HepG2 (cell line): ENCODE data around the gene MYH15.

ENCODE experiments used
- ESRRA ChIP-seq: sonication (generic); formaldehyde crosslinking; IDR thresholded peaks from 2 replicates; pipeline ENCODE4 v1.5.1; 2020; ENCODE audit warnings: mild to moderate bottlenecking, low read depth, missing genetic modification reagents
- TAF1 ChIP-seq: sonication (generic); formaldehyde crosslinking; IDR thresholded peaks from 2 replicates; pipeline ENCODE4 v1.4.0; 2020; ENCODE audit warnings: missing genetic modification reagents
- ZNF274 ChIP-seq: sonication (generic); formaldehyde crosslinking; IDR thresholded peaks from 2 replicates; pipeline ENCODE4 v1.5.1; 2020; ENCODE audit warnings: mild to moderate bottlenecking, missing genetic modification reagents
- ZNF713 ChIP-seq: sonication (generic); formaldehyde crosslinking; IDR thresholded peaks from 2 replicates; pipeline ENCODE4 v1.4.0; 2020; ENCODE audit warnings: mild to moderate bottlenecking, missing genetic modification reagents
- TF ChIP-seq, protein P1 (sequence below): sonication (generic); formaldehyde crosslinking; IDR thresholded peaks from 2 replicates; pipeline ENCODE4 v1.5.0; 2020; ENCODE audit warnings: mild to moderate bottlenecking, missing genetic modification reagents, moderate library complexity

DNA sequence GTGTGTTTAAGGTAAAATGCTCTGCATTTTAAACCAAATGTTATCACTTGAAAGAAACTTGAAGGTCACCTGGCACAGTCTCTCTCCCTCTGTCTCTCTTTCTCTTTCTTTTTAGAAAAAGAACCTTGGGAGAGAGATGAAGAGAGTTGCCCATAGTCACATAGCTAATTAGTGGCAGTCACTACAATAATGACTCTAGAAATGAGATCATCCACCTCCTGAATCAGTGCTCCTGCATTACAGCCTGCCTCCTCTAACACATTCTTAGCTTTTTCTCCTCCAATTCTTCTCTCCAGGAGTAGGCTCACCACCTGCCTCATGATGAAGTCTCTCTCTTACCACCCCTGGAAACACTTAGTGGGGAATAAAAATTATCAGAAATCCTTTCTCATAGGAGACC is 2.5 kb downstream of the MYH15 start:
- TF ChIP-seq, protein P1, sequence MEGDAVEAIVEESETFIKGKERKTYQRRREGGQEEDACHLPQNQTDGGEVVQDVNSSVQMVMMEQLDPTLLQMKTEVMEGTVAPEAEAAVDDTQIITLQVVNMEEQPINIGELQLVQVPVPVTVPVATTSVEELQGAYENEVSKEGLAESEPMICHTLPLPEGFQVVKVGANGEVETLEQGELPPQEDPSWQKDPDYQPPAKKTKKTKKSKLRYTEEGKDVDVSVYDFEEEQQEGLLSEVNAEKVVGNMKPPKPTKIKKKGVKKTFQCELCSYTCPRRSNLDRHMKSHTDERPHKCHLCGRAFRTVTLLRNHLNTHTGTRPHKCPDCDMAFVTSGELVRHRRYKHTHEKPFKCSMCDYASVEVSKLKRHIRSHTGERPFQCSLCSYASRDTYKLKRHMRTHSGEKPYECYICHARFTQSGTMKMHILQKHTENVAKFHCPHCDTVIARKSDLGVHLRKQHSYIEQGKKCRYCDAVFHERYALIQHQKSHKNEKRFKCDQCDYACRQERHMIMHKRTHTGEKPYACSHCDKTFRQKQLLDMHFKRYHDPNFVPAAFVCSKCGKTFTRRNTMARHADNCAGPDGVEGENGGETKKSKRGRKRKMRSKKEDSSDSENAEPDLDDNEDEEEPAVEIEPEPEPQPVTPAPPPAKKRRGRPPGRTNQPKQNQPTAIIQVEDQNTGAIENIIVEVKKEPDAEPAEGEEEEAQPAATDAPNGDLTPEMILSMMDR (CRISPR knock-in tag) = no peak
- TF ChIP-seq ZNF713 (no peak), TAF1 (no peak), ZNF274 (CRISPR knock-in tag) (no peak), ESRRA (CRISPR knock-in tag) (no peak)
